Neutrophil (primary cell): ENCODE results near the gene CBLL1.

Experiments
- H3K27ac ChIP-seq: fragments of 200-600 bp; sonication (generic); 2 replicates; pipeline ENCODE4 v1.5.1; 2016; ENCODE audit warnings: mild to moderate bottlenecking, moderate library complexity
- H3K27me3 ChIP-seq: fragments of 200-600 bp; sonication (generic); 2 replicates; pipeline ENCODE4 v1.6.0; 2016; ENCODE audit warnings: mild to moderate bottlenecking
- H3K36me3 ChIP-seq: fragments of 200-600 bp; sonication (generic); 2 replicates; pipeline ENCODE4 v1.5.1; 2017
- H3K4me1 ChIP-seq, 2 experiments: fragments of 200-600 bp in 1 of 2; sonication (generic) in 1 of 2; 1 replicate in 1 of 2; 2 replicates in 1 of 2; pipeline versions ENCODE4 v1.5.1 to v1.6.1; 2013 to 2016; ENCODE audit warnings: low read depth in 1 of 2, low read length in 1 of 2, mild to moderate bottlenecking in 1 of 2, moderate library complexity in 1 of 2; ENCODE audit not compliant: control insufficient read depth in 1 of 2, insufficient read depth in 1 of 2
- H3K4me3 ChIP-seq, 2 experiments: fragments of 200-600 bp in 1 of 2; sonication (generic) in 1 of 2; 1 replicate in 1 of 2; 2 replicates in 1 of 2; pipeline ENCODE4 v1.5.1; 2013 to 2016; ENCODE audit warnings: low read depth in 1 of 2, low read length in 1 of 2, mild to moderate bottlenecking in 1 of 2, moderate library complexity in 1 of 2
- H3K9me3 ChIP-seq: fragments of 200-600 bp; sonication (generic); 2 replicates; pipeline ENCODE4 v1.5.1; 2016
- TF ChIP-seq, protein P1 (sequence below): fragments of 200-600 bp; sonication (generic); IDR thresholded peaks from 2 replicates; pipeline ENCODE4 v1.5.1; 2016; ENCODE audit warnings: antibody characterized with exemption

The CBLL1 gene

DNA sequence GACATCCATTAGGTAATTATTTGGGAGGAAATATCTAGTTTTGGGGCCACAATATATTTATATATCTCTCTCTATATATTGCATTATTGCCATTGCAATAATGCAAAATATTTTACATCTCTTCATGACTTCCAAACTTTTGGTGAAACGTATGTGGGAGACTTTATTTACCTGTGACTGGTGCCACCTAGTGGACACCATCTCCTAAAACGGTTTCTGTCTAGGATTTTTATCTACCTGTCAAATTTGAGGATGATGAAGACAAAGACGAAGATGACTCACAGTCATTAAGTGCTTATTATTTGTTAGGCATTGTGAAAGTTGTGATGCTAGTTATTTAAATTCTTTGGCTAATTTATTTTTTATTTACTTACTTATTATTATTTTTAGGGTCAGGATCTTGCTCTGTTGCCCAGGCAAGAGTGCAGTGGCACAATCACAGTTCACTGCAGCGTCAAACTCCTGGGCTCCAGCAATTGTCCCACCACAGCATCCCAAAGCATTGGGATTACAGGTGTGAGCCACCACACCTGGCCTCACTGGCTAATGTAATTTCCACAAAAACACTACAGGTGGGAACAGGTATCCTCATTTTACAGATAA is 18.7 kb upstream of the CBLL1 start:
- TF ChIP-seq, protein P1, sequence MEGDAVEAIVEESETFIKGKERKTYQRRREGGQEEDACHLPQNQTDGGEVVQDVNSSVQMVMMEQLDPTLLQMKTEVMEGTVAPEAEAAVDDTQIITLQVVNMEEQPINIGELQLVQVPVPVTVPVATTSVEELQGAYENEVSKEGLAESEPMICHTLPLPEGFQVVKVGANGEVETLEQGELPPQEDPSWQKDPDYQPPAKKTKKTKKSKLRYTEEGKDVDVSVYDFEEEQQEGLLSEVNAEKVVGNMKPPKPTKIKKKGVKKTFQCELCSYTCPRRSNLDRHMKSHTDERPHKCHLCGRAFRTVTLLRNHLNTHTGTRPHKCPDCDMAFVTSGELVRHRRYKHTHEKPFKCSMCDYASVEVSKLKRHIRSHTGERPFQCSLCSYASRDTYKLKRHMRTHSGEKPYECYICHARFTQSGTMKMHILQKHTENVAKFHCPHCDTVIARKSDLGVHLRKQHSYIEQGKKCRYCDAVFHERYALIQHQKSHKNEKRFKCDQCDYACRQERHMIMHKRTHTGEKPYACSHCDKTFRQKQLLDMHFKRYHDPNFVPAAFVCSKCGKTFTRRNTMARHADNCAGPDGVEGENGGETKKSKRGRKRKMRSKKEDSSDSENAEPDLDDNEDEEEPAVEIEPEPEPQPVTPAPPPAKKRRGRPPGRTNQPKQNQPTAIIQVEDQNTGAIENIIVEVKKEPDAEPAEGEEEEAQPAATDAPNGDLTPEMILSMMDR = peak; percentile 54
- H3K27me3 ChIP-seq = peaks cover 31% of the 10 kb centered on the region
- no peak overlapping the region for H3K27ac ChIP-seq
- no peaks in the 10 kb centered on the region for H3K4me1 ChIP-seq
- H3K4me3 ChIP-seq = no peak overlapping the region
- no peaks in the 10 kb centered on the region for H3K36me3 ChIP-seq
- H3K9me3 ChIP-seq = no peaks in the 10 kb centered on the region

DNA sequence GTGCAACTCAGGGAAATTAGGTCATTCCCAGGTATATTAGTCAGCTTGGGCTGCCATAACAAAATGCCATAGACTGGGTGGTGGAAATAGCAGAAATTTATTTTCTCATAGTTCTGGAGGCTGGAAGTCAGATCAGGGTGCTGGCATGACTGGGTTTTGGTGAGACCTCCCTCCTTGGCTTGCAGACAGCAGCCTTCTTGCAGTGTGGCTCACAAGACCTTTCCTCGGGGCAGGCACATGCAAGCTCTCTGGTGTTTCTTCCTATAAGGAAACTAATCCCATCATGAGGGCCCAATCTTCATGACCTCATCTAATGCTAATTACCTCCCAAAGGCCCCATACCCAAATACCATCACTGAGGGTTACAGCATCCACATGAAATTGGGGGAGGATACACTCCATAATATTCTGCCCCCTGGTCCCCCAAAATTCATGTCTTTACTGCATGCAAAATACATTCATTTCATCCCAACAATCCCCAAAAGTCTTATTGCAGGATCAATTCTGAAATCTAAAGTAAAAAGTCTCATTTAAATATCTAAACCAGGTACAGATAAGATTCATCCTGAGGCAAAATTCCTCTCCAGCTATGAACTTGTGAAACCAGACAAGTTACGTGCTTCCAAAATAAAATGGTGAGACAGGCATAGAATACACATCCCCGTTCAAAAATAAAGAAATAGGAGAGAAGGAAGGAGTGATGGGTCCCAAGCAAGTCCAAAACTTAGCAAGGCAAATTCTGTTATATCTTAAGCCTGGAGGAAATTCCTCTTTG is 17.4 kb upstream of the CBLL1 start:
- H3K36me3 ChIP-seq = no peaks in the 10 kb centered on the region
- H3K4me3 ChIP-seq = no peak overlapping the region
- H3K27me3 ChIP-seq = peaks cover 29% of the 10 kb centered on the region
- TF ChIP-seq, protein P1 = no peak
- H3K9me3 ChIP-seq = no peaks in the 10 kb centered on the region
- H3K27ac ChIP-seq = no peak overlapping the region
- H3K4me1 ChIP-seq = no peaks in the 10 kb centered on the region

DNA sequence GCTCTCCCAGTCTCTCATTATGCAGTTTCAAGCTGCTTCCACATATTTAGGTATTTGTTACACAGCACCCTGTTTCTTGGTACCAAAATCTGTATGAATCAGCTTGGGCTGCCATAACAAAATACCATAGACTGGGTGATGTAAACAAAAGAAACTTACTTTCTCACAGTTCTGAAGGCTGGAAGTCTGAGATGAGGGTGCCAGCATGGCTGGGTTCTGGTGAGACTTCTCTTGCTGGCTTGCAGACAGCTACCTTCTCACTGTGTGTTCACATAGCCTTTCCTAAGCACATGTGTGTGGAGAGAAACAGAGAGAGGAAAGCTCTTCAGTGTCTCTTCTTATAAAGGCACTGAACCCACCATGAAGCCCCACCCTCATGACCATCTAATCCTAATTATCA is 15.7 kb upstream of the CBLL1 start:
- H3K4me1 ChIP-seq = no peaks in the 10 kb centered on the region
- no peaks in the 10 kb centered on the region for H3K36me3 ChIP-seq
- H3K27ac ChIP-seq = no peak overlapping the region
- TF ChIP-seq, protein P1 = no peak
- H3K9me3 ChIP-seq = no peaks in the 10 kb centered on the region
- peaks cover 29% of the 10 kb centered on the region for H3K27me3 ChIP-seq
- no peak overlapping the region for H3K4me3 ChIP-seq

DNA sequence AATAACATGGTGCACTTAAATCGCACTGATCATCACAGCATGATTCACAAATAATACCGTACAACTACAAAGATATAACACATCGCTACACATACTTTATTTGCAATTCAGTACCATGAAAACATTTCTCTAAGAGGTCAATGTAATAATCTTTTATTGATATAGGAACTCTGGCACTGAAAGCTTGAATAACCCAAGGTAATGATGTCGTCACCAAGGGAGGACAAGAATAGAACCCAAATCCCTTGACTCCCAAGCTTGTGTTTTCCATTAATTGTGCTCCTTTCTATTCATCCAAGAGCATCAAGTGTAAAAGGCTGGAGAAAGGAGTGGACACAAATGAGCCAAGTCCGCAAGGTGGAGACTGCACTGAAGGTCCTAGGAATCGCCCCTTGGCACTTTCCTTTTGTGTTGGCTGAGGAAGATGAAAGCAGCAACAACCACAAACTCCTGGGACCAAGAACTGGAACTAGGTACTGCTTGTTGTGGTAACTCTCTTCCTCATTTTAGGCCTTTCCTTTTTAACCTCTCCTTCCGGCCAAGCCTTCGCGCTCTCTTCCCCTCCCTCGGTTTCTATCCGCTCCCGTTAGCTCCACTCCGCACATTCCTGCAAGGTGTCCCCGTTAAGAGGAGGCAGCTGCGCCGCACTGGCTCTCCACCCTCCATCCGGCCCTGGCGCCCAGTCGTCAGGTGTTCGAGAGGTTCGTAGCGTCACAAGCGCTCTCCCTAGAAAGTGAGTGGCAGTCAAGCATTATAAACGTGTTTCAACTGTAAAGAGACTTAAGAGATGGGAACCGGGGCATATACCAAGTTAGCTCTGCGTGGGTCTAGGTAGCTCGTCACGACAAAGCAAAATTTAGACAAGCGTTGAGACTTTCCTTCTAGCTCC is 1.0 kb upstream of the CBLL1 start:
- H3K9me3 ChIP-seq = no peaks in the 10 kb centered on the region
- peaks cover 29 to 31% of the 10 kb centered on the region in 2 experiments for H3K4me1 ChIP-seq
- H3K27ac ChIP-seq = peak overlapping the region; percentile 96
- H3K4me3 ChIP-seq = peak overlapping the region; percentile 85 to 91
- H3K36me3 ChIP-seq = no peaks in the 10 kb centered on the region
- TF ChIP-seq, protein P1 = no peak
- no peaks in the 10 kb centered on the region for H3K27me3 ChIP-seq

DNA sequence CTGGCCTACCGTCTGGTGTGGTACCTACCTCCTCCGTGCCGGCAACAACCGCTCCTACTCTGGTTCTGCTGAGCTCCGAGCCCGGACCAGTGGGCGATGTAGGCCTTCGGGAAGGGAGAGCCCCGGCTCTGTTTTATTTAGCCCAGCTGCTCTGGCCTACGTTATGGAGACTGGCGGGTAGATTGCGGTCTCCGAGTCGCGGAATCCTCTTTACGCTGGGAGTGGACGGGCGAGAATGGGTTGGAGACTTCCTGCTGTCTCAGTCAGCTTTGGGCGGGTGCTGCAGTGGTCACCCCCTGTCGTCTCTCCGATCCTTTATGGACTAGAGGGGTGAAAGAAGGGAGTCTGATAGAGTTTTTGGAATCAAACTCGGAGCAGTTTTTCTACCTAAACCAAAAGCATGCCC is 406 bp downstream of the CBLL1 start:
- Histone ChIP-seq H3K27me3 (no peaks in the 10 kb centered on the region), H3K36me3 (peaks cover 6% of the 10 kb centered on the region), H3K4me3 (peak overlapping the region; percentile 85 to 91), H3K27ac (peak overlapping the region; percentile 96), H3K4me1 (peaks cover 29 to 31% of the 10 kb centered on the region in 2 experiments), H3K9me3 (no peaks in the 10 kb centered on the region)
- TF ChIP-seq, protein P1 = no peak
